ENCODE measurements around the gene CABP5. TPM values are rescaled to one million over a fixed set of nuclear protein-coding genes. Genes with fewer than 3 reads are reported as not detected.

The CABP5 gene
- total RNA-seq, 2 experiments from 2014 or later = not detected

DNA sequence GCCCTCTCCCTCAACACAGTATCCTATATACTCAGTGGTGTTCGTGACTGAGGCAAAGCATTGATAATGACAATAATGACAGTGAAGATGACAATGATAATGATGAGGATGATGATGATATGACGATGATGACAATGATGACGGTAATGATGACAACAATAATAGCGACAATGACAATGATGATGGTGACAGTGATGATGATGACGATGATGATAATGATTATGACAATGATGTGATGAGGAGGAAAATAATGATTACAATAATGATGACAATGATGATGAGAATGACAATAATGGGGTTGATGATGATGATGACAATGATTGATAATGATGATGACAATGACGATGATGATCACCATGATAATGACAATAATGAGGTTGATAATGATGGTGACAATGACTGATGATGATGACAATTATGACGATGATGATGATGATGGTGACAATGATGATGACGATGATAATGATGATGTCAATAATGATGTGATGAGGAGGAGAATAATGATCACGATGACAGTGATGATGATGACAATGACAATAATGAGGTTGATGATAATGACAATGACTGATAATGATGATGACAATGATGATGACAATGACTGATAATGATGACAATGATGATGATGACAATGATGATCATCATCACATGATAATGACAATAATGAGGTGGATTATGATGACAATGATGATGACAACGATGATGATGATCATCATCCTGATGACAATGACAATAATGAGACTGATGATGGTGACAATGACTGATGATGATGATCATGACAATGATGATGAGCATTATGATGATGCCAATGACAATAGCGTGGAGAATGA lies 32.7 kb downstream of the CABP5 start:
- POLR2A ChIA-PET = no interaction called here
- peaks cover 6% of the 10 kb centered on the region for H3K9me3 Mint-ChIP-seq
- H3K27me3 Mint-ChIP-seq = peaks cover 4% of the 10 kb centered on the region
- H3K36me3 Mint-ChIP-seq (ENCODE audit: low read depth) = no peaks in the 10 kb centered on the region
- DNase-seq = no peak
- no peak overlapping the region for H3K27ac Mint-ChIP-seq
- CTCF ChIA-PET = no interaction called here
- H3K4me3 Mint-ChIP-seq = no peak overlapping the region
- H3K4me1 Mint-ChIP-seq = no peaks in the 10 kb centered on the region

DNA sequence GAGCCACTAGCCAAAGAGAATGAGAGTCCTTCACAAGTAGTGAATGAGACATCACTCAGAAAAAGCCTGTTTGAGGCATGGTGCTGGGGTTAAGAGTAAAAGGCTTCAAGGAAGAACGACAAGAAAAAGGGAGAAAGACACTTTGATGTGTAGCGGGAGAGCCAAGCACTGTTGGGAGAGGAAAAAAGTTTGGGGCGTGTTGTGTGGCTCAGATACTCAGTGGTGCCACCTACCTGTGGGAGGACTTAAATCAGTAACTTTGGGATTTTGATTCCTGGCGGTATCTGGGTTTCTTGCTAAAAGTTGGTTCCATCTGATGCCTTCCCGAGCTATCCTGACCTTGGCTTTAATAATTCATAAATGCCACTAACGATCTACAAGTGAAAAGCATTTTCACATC lies 37.1 kb downstream of the CABP5 start:
- peaks cover 2% of the 10 kb centered on the region for H3K27me3 Mint-ChIP-seq
- ChIA-PET POLR2A (no interaction called here), CTCF (interaction anchor here (0.7 kb wide), 1 partner anchor 98 kb away, joined by 3 read pairs; no protein-coding TSS in a partner anchor)
- no peak for DNase-seq
- H3K4me1 Mint-ChIP-seq = no peaks in the 10 kb centered on the region
- peaks cover 6% of the 10 kb centered on the region for H3K9me3 Mint-ChIP-seq
- no peaks in the 10 kb centered on the region for H3K36me3 Mint-ChIP-seq (ENCODE audit: low read depth)
- no peak overlapping the region for H3K27ac Mint-ChIP-seq
- no peak overlapping the region for H3K4me3 Mint-ChIP-seq

DNA sequence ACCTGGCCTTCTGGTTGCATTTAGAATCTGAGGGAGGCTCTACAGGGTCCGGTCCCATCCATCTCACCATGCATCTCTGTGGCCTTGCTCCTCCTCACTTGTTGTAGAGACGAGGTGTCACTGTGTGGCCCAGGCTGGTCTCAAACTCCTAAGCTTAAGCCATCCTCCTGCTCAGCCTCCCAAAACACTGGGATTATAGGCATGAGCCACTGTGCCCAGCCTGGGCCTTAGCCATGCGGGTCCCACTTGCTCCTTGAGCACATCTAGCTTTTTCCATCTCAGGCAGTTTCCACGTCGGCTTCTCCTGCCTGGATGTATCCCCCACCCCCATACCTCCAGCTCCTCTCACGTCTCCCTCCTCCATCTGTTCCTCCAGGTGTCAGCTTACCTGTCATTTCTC lies 39.6 kb downstream of the CABP5 start:
- ChIA-PET POLR2A (no interaction called here), CTCF (no interaction called here)
- Mint-ChIP-seq H3K9me3 (peaks cover 6% of the 10 kb centered on the region), H3K4me1 (no peaks in the 10 kb centered on the region), H3K36me3 (ENCODE audit: low read depth) (no peaks in the 10 kb centered on the region), H3K4me3 (no peak overlapping the region), H3K27me3 (peaks cover 2% of the 10 kb centered on the region), H3K27ac (no peak overlapping the region)
- no peak for DNase-seq

DNA sequence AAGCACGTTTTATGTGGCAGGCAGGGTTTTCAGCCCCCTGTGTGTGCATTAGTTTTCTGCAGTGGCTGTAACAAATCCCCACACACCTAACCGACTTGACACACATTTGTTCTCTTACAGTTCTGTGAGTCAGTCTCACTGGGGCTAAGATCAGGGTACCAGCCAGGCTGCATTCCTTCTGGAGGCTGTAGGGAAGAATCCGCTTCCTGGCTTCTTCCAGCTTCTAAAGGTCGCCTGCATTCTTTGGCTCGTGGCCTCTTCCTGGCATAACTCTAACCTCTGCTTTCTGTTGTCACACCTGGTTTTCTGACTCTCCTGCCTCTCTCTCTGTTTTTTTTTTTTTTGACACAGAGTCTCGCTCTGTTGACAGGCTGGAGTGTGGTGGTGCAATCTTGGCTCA lies 43.0 kb downstream of the CABP5 start:
- no peaks in the 10 kb centered on the region for H3K4me1 Mint-ChIP-seq
- POLR2A ChIA-PET = no interaction called here
- CTCF ChIA-PET = interaction anchor here (0.6 kb wide), 2 partner anchors 218 to 229 kb away, joined by 3 to 4 read pairs; no protein-coding TSS in a partner anchor
- no peaks in the 10 kb centered on the region for H3K36me3 Mint-ChIP-seq (ENCODE audit: low read depth)
- peaks cover 6% of the 10 kb centered on the region for H3K27me3 Mint-ChIP-seq
- H3K27ac Mint-ChIP-seq = no peak overlapping the region
- no peak for DNase-seq
- H3K4me3 Mint-ChIP-seq = no peak overlapping the region
- no peaks in the 10 kb centered on the region for H3K9me3 Mint-ChIP-seq

DNA sequence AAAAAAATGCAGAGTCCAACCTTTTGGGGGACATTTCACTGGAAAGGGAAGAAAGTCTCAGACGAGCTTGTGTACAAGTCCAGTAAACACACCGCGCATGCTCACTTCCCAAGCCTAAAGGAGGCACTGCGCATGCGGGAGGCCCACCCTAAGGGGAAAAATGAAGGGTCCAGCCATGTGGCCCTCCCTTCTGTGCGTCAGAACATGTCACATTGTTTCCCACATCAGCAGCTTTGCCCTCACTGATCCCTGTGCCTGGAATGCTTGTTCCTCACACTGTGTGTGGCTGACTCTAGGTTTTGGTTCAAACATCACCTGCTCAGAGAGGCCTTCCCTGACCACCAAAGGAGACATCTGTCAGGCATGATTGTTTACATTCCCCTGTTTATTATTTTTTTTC lies 45.1 kb downstream of the CABP5 start:
- Mint-ChIP-seq H3K27ac (no peak overlapping the region), H3K4me3 (no peak overlapping the region), H3K4me1 (no peaks in the 10 kb centered on the region), H3K27me3 (peaks cover 8% of the 10 kb centered on the region), H3K9me3 (no peaks in the 10 kb centered on the region), H3K36me3 (ENCODE audit: low read depth) (no peaks in the 10 kb centered on the region)
- POLR2A ChIA-PET = no interaction called here
- CTCF ChIA-PET = interaction anchor here (0.6 kb wide), 2 partner anchors 14 to 173 kb away, joined by 4 to 5 read pairs; no protein-coding TSS in a partner anchor
- no peak for DNase-seq

DNA sequence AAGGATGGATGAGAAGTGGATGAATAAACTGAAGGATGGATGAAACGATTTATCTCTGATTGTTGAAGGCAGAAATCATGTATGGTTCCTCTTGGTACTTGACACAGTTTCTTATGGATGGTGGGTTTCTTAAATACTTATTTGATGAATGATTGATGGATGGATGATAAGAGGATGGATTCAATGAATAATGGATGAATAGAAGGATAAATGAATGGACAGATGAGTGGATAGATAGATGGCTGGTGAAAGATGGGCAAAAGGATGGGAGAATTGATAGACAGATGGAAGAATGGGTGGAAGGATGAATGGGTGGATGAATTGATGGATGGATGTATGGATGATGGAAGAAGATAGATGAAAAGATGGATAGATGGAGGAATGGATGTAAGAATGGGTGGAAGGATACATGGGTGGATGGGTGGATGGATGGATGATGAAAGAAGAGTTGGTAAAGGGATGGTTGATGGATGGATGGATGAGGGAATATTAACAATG lies 47.6 kb downstream of the CABP5 start:
- Mint-ChIP-seq H3K36me3 (ENCODE audit: low read depth) (no peaks in the 10 kb centered on the region), H3K4me3 (no peak overlapping the region), H3K27me3 (peaks cover 8% of the 10 kb centered on the region), H3K4me1 (no peaks in the 10 kb centered on the region), H3K27ac (no peak overlapping the region), H3K9me3 (no peaks in the 10 kb centered on the region)
- ChIA-PET POLR2A (no interaction called here), CTCF (no interaction called here)
- DNase-seq = no peak

DNA sequence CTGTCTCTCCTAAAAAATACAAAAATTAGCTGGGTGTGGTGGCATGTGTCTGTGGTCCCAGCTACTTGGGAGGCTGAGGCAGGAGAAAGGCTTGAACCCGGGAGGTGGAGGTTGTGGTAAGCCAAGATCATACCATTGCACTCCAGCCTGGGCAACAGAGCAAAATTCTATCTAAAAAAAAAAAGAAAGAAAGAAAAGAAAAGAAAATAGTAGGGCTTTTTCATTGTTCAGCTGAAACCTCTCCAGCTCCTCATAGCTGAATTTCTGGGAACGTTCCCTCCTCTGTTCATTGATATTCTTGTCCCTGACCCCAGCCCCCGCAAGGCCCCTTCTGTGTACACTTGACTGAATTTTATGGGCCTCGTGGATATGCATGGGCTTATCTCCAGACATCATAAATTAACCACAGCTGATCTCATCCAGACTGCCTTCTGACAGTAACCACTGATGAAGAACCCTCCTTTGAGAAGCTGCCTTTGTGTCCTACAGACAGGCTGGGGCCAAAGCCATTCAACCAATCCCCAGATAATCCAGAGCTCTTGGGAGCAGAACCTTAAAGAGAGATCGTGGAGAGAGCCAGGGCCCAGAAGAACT lies 49.6 kb downstream of the CABP5 start, which contains the start of gene ELSPBP1:
Gene ELSPBP1 (plus strand): TSS at position 424 of the 594 bp plus-strand sequence. CDS start 14,036 bp downstream, outside the sequence.
- no peaks in the 10 kb centered on the region for H3K4me1 Mint-ChIP-seq
- CTCF ChIA-PET = interaction anchor here (0.6 kb wide), 1 partner anchor 677 kb away, joined by 4 read pairs; no protein-coding TSS in a partner anchor
- H3K4me3 Mint-ChIP-seq = no peak within 1 kb of the TSS
- no peak within 1 kb of the TSS for H3K27ac Mint-ChIP-seq
- no peaks in the 10 kb centered on the region for H3K36me3 Mint-ChIP-seq (ENCODE audit: low read depth)
- no peaks in the 10 kb centered on the region for H3K9me3 Mint-ChIP-seq
- POLR2A ChIA-PET = no interaction called here
- DNase-seq = no peak
- peaks cover 12% of the 10 kb centered on the region for H3K27me3 Mint-ChIP-seq

DNA sequence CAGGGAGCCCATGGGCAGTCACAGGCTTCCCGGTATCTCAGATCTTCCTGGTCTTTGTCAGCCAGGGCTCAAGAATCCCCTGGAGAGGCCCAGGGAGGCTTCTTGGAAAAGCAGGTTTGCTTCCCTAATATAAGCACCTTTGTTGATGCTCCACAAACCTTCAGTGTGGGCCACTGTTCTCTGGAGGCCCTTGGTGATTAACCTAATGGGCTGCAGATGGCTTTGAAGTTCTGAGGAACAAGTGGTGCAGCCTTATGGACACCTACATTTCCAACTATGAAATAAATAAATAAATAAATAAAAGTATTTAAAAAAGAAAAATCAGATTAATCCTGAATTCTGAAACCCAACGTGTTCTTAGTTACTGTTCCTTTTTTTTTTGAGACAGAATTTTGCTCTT lies 51.8 kb downstream of the CABP5 start, which contains the start of gene BSPH1:
Gene BSPH1 (minus strand): TSS at position 101 of the 400 bp plus-strand sequence. CDS start 89 bp downstream, at position 12.
- H3K27me3 Mint-ChIP-seq = peaks cover 12% of the 10 kb centered on the region
- CTCF ChIA-PET = no interaction called here
- POLR2A ChIA-PET = no interaction called here
- H3K27ac Mint-ChIP-seq = no peak within 1 kb of the TSS
- DNase-seq = no peak
- H3K4me1 Mint-ChIP-seq = no peaks in the 10 kb centered on the region
- H3K9me3 Mint-ChIP-seq = no peaks in the 10 kb centered on the region
- no peak within 1 kb of the TSS for H3K4me3 Mint-ChIP-seq
- no peaks in the 10 kb centered on the region for H3K36me3 Mint-ChIP-seq (ENCODE audit: low read depth)

DNA sequence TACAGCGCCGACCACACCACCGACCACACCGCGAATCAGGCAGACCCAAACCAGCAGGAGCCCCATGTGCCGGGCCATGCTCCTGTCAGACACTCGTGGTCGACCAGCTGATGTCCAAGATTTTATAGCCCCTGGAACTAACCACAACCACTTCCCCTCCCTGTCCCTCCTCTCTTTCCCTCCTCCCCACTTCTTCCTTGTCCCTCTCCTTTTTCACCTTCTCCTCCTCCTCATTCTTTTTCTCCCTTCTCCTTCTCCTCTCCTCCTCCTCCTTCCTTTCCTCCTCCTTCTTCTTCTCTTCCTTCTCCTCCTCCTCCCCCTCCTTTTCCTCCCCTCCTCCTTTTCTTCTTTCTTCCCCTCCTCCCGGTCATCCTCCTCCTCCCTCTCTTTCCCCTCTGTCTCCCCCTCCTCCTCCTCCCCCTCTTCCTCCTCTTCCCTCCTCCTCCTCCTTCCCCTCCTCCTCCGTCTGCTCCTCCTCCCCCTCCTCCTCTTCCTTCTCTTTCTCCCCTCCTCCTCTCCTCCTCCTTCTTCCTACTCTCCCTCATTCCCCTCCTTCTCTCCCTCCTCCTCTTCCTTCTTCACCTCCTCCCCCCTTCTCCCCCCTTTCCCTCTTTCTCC lies 52.6 kb downstream of the CABP5 start:
- Mint-ChIP-seq H3K36me3 (ENCODE audit: low read depth) (no peaks in the 10 kb centered on the region), H3K4me1 (no peaks in the 10 kb centered on the region), H3K9me3 (no peaks in the 10 kb centered on the region), H3K4me3 (no peak overlapping the region), H3K27me3 (peaks cover 10% of the 10 kb centered on the region), H3K27ac (no peak overlapping the region)
- ChIA-PET POLR2A (no interaction called here), CTCF (no interaction called here)
- DNase-seq = no peak

Other genes with a start within 250 kb of the CABP5 start
- gene TPRX1, start 239.5 kb downstream of the CABP5 start, total RNA-seq = not detected
- not detected for gene CRX, start 222.1 kb downstream of the CABP5 start, total RNA-seq
- gene TPRX2, start 184.8 kb downstream of the CABP5 start, total RNA-seq = not detected
- not detected for gene SULT2A1, start 157.8 kb downstream of the CABP5 start, total RNA-seq
- gene BSPH1, start 51.9 kb downstream of the CABP5 start, total RNA-seq = not detected
- gene ELSPBP1, start 49.4 kb downstream of the CABP5 start, total RNA-seq = not detected
- gene PLA2G4C, start 66.7 kb upstream of the CABP5 start, total RNA-seq = 1 to 10 TPM; 4.3 to 5.3 TPM
- gene LIG1, start 126.3 kb upstream of the CABP5 start, total RNA-seq = 100 to 1,000 TPM; 200 to 206 TPM
- 1 to 10 TPM; 6.9 to 9.3 TPM for gene ZSWIM9, start 126.6 kb upstream of the CABP5 start, total RNA-seq
- gene CARD8, start 211.8 kb upstream of the CABP5 start, total RNA-seq = 100 to 1,000 TPM; 174 to 189 TPM
- not detected for gene ZNF114, start 226.0 kb upstream of the CABP5 start, total RNA-seq